ENCODE results near the gene SRCAP.
"Not testable (repeated sequence)": the region's sequence is repeated elsewhere in the genome, so short reads cannot be mapped to it uniquely, and the experiment has no call there.

SRCAP gene

GRCh38 chr16:30700491-30700890 lies 1.5 kb downstream of the SRCAP start:
- Histone ChIP-seq H3K4me2 (ENCODE audit: low read depth, low read length) (no peak overlapping the region), H3K9ac (ENCODE audit: low read length) (no peak overlapping the region), H3K27me3 (replicated peaks; ENCODE audit: insufficient read depth, low read length) (no peaks in the 10 kb centered on the region), H3K9me3 (replicated peaks; ENCODE audit: insufficient read depth, low read length) (no peaks in the 10 kb centered on the region), H3K4me1 (ENCODE audit: low read length) (peaks cover 14% of the 10 kb centered on the region), H4K20me1 (ENCODE audit: insufficient read depth, low read length) (peaks cover 10% of the 10 kb centered on the region), H2AFZ (ENCODE audit: low read length) (no peak overlapping the region), H3K9me2 (replicated peaks; ENCODE audit: insufficient read depth, low read length) (no peaks in the 10 kb centered on the region), H3K27ac (ENCODE audit: low read length) (no peak overlapping the region), H3F3A (ENCODE audit: insufficient read depth, low read length) (peaks cover 11% of the 10 kb centered on the region; the same call in 1 of the 2 replicates), H3K4me3 (ENCODE audit: low read length) (no peak overlapping the region), H3K36me3 (replicated peaks; ENCODE audit: insufficient read depth, low read length) (peaks cover 23% of the 10 kb centered on the region), H3K79me2 (ENCODE audit: low read length) (peaks cover 50% of the 10 kb centered on the region)
- no peak for DNase-seq
- no peak for TF ChIP-seq CTCF (IDR thresholded peaks at IDR 0.05; ENCODE audit: low read length)
- no peak for TF ChIP-seq EZH2 (optimal IDR thresholded peaks at IDR 0.05; ENCODE audit: low read depth, low read length)
- TF ChIP-seq EZH2phosphoT487 (IDR thresholded peaks at IDR 0.05; ENCODE audit: low read length) = no peak

DNA sequence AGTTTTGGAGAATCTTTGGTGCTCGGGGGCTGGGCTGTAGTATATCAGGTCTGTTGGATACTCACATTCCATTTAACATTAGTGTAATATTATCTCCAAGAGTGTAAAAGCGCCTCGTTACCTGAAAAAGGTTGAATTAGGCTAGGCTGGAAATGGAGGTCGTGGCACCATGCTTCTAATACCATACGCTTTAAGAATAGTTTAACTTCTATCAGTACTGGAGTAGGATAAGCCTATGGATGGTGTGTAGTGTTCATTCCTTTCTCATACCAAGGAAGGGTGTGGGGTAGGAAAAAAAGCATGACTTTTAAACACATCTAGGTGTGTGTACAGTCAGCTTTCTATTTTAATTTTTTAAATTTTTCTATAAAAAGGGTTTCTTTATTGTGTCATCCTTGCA lies 2.0 kb downstream of the SRCAP start:
- Histone ChIP-seq H3F3A (ENCODE audit: insufficient read depth, low read length) (peaks cover 11% of the 10 kb centered on the region; the same call in 1 of the 2 replicates), H3K9me2 (replicated peaks; ENCODE audit: insufficient read depth, low read length) (no peaks in the 10 kb centered on the region), H3K27me3 (replicated peaks; ENCODE audit: insufficient read depth, low read length) (no peaks in the 10 kb centered on the region), H4K20me1 (ENCODE audit: insufficient read depth, low read length) (peaks cover 10% of the 10 kb centered on the region), H3K4me3 (ENCODE audit: low read length) (no peak overlapping the region), H3K79me2 (ENCODE audit: low read length) (peaks cover 52% of the 10 kb centered on the region), H3K4me1 (ENCODE audit: low read length) (peaks cover 14% of the 10 kb centered on the region), H3K9me3 (replicated peaks; ENCODE audit: insufficient read depth, low read length) (no peaks in the 10 kb centered on the region), H3K9ac (ENCODE audit: low read length) (no peak overlapping the region), H3K36me3 (replicated peaks; ENCODE audit: insufficient read depth, low read length) (peaks cover 23% of the 10 kb centered on the region), H2AFZ (ENCODE audit: low read length) (no peak overlapping the region), H3K27ac (ENCODE audit: low read length) (no peak overlapping the region), H3K4me2 (ENCODE audit: low read depth, low read length) (no peak overlapping the region)
- TF ChIP-seq CTCF (IDR thresholded peaks at IDR 0.05; ENCODE audit: low read length) (no peak), EZH2 (optimal IDR thresholded peaks at IDR 0.05; ENCODE audit: low read depth, low read length) (no peak), EZH2phosphoT487 (IDR thresholded peaks at IDR 0.05; ENCODE audit: low read length) (no peak)
- no peak for DNase-seq

DNA sequence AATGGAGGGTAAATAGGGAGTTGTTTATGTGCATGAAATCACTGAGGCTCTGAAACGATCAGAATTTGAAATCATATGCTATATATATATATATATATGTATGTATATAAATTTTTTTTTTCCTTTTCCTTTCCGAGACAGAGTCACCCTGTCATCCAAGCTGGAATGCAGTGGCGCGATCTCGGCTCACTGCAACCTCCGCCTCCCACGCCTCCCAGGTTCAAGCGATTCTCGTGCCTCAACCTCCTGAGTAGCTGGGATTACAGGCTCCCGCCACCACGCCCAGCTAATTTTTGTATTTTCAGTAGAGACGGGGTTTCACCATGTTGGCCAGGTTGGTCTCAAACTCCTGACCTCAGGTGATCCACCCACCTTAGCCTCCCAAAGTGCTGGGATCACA lies 4.1 kb downstream of the SRCAP start:
- DNase-seq; H2AFZ ChIP-seq (ENCODE audit: low read length); H3K9me2 ChIP-seq (replicated peaks; ENCODE audit: insufficient read depth, low read length); H3K27ac ChIP-seq (ENCODE audit: low read length); H3K9me3 ChIP-seq (replicated peaks; ENCODE audit: insufficient read depth, low read length); H3K4me1 ChIP-seq (ENCODE audit: low read length); H3K9ac ChIP-seq (ENCODE audit: low read length); H3K4me3 ChIP-seq (ENCODE audit: low read length); H3K4me2 ChIP-seq (ENCODE audit: low read depth, low read length); H3K27me3 ChIP-seq (replicated peaks; ENCODE audit: insufficient read depth, low read length): not testable (repeated sequence)
- Histone ChIP-seq H3F3A (ENCODE audit: insufficient read depth, low read length) (peaks cover 11% of the 10 kb centered on the region; the same call in 1 of the 2 replicates), H4K20me1 (ENCODE audit: insufficient read depth, low read length) (peaks cover 10% of the 10 kb centered on the region), H3K36me3 (replicated peaks; ENCODE audit: insufficient read depth, low read length) (peaks cover 35% of the 10 kb centered on the region), H3K79me2 (ENCODE audit: low read length) (peaks cover 71% of the 10 kb centered on the region)

DNA sequence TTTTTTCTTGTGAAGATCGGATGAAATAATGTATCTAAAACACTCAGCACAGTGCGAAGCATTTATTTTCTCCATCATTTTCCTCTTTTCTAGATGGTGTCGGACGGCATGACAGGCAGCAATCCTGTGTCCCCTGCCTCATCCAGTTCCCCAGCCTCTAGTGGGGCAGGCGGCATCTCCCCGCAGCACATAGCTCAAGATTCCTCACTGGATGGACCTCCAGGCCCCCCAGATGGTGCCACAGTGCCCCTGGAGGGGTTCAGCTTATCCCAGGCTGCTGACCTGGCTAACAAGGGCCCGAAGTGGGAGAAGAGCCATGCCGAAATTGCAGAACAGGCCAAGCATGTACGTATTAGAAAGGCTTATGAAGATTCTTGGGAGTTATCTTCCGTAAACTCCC lies 5.0 kb downstream of the SRCAP start:
- Histone ChIP-seq H3K9me2 (replicated peaks; ENCODE audit: insufficient read depth, low read length) (no peaks in the 10 kb centered on the region), H3K4me3 (ENCODE audit: low read length) (no peak overlapping the region), H3K36me3 (replicated peaks; ENCODE audit: insufficient read depth, low read length) (peaks cover 35% of the 10 kb centered on the region), H3K4me1 (ENCODE audit: low read length) (peaks cover 8% of the 10 kb centered on the region), H4K20me1 (ENCODE audit: insufficient read depth, low read length) (peaks cover 10% of the 10 kb centered on the region), H3K27me3 (replicated peaks; ENCODE audit: insufficient read depth, low read length) (no peaks in the 10 kb centered on the region), H3K27ac (ENCODE audit: low read length) (no peak overlapping the region), H3K9ac (ENCODE audit: low read length) (no peak overlapping the region), H3K9me3 (replicated peaks; ENCODE audit: insufficient read depth, low read length) (no peaks in the 10 kb centered on the region), H3K4me2 (ENCODE audit: low read depth, low read length) (no peak overlapping the region), H2AFZ (ENCODE audit: low read length) (no peak overlapping the region), H3F3A (ENCODE audit: insufficient read depth, low read length) (peaks cover 10% of the 10 kb centered on the region; the same call in 1 of the 2 replicates), H3K79me2 (ENCODE audit: low read length) (peaks cover 65% of the 10 kb centered on the region)
- no peak for DNase-seq
- TF ChIP-seq CTCF (IDR thresholded peaks at IDR 0.05; ENCODE audit: low read length) (no peak), EZH2phosphoT487 (IDR thresholded peaks at IDR 0.05; ENCODE audit: low read length) (no peak), EZH2 (optimal IDR thresholded peaks at IDR 0.05; ENCODE audit: low read depth, low read length) (no peak)

All from MM.1S (cell line).